ENCODE results near the gene TMEM60. TPM values are rescaled to one million over a fixed set of nuclear protein-coding genes. Genes with fewer than 3 reads are reported as not detected.

Gene TMEM60
- total and polyA plus RNA-seq, 10 of the 15 experiments (the other 5 are each of a cell fraction or from before 2014, with no cell fraction given), result 13.2 to 94.2 (median 30.2) TPM

- RAD21 ChIA-PET (ENCODE audit: unreplicated experiment), result no interaction called here
- FAIRE-seq, result no peak
Observed at GRCh38 chr7:77783545-77783944, 14.7 kb downstream of the TMEM60 start.

More at GRCh38 chr7:77783545-77783944, 14.7 kb downstream of the TMEM60 start:
- Histone ChIP-seq H3K4me2 (ENCODE audit: control insufficient read depth, insufficient read depth) (no peak overlapping the region), H2AFZ (ENCODE audit: control insufficient read depth, low read depth, low read length) (no peak overlapping the region), H3K27me3 (replicated peaks in 1 of 2; ENCODE audit: control insufficient read depth in 2 of 2, insufficient read depth in 2 of 2, low read length in 1 of 2) (no peaks in the 10 kb centered on the region), H3K4me3 (no peak overlapping the region), H3K36me3 (ENCODE audit: control insufficient read depth in 2 of 2, insufficient read depth in 2 of 2, low read length in 1 of 2) (peaks cover 0 to 20% of the 10 kb centered on the region in 2 experiments; a peak in 3 of 4 replicates), H3K27ac (ENCODE audit: control insufficient read depth, insufficient read depth) (no peak overlapping the region), H3K9me3 (replicated peaks; ENCODE audit: control insufficient read depth, insufficient read depth, low read length) (peaks cover 9% of the 10 kb centered on the region), H4K20me1 (ENCODE audit: control insufficient read depth, insufficient read depth) (no peaks in the 10 kb centered on the region), H3K4me1 (ENCODE audit: control insufficient read depth, insufficient read depth, low read length) (no peaks in the 10 kb centered on the region), H3K79me2 (ENCODE audit: control insufficient read depth, insufficient read depth, low read length) (no peaks in the 10 kb centered on the region), H3K9ac (ENCODE audit: control insufficient read depth, insufficient read depth, low read length) (no peak overlapping the region)
- CTCF ChIA-PET, result interaction anchor here (0.6 to 1.7 kb wide), 2 partner anchors 8 to 253 kb away, joined by 3 to 5 read pairs; no protein-coding TSS in a partner anchor
- intact Hi-C loops (cut with micrococcal nuclease; ENCODE audit: unreplicated experiment) (no loop called here), in situ Hi-C loops (cut with MboI) (no loop called here)
- no TSS peak for BruUV-seq (replicated peaks)
- TF ChIP-seq ZNF622 (IDR thresholded peaks at IDR 0.05), result no peak
- TF ChIP-seq NR2C2 (IDR thresholded peaks at IDR 0.05; ENCODE audit: borderline replicate concordance, control insufficient read depth, insufficient read length, low read depth), result no peak
- no peak for TF ChIP-seq MEF2A (IDR thresholded peaks at IDR 0.05; ENCODE audit: insufficient read depth, low read depth, low read length)
- TF ChIP-seq MXI1 (IDR thresholded peaks at IDR 0.05; ENCODE audit: low read depth, low read length), result no peak
- TF ChIP-seq CREB1 (IDR thresholded peaks at IDR 0.05; ENCODE audit: low read depth), result no peak
- TF ChIP-seq, protein P1, sequence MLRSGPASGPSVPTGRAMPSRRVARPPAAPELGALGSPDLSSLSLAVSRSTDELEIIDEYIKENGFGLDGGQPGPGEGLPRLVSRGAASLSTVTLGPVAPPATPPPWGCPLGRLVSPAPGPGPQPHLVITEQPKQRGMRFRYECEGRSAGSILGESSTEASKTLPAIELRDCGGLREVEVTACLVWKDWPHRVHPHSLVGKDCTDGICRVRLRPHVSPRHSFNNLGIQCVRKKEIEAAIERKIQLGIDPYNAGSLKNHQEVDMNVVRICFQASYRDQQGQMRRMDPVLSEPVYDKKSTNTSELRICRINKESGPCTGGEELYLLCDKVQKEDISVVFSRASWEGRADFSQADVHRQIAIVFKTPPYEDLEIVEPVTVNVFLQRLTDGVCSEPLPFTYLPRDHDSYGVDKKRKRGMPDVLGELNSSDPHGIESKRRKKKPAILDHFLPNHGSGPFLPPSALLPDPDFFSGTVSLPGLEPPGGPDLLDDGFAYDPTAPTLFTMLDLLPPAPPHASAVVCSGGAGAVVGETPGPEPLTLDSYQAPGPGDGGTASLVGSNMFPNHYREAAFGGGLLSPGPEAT (IDR thresholded peaks at IDR 0.05; ENCODE audit: low read depth), result no peak
- no peak for TF ChIP-seq SMAD1 (IDR thresholded peaks at IDR 0.05; ENCODE audit: low read depth, partially characterized antibody)
- no peak for TF ChIP-seq MYC (IDR thresholded peaks at IDR 0.05; ENCODE audit: insufficient read depth, insufficient read length, insufficient replicate concordance, low read length, severe bottlenecking)
- TF ChIP-seq EED (IDR thresholded peaks at IDR 0.05; ENCODE audit: low read depth), result no peak
- TF ChIP-seq CHD1 (IDR thresholded peaks at IDR 0.05; ENCODE audit: low read depth, low read length), result no peak
- TF ChIP-seq ZZZ3 (IDR thresholded peaks at IDR 0.05; ENCODE audit: control insufficient read depth, insufficient read length, low read depth), result no peak
- POLR2A ChIA-PET, result no interaction called here
- DNase-seq (ENCODE audit: low read depth, low spot score), result no peak
- ATAC-seq, result no peak
- WGBS (ENCODE audit: insufficient coverage, insufficient replicate concordance, low lambda C conversion rate, missing lambda C conversion rate), result 98% methylated on average over 3 of the region's 3 CpGs
- SMC1A ChIA-PET (ENCODE audit: uncharacterized antibody, unreplicated experiment), result interaction anchor here (0.5 to 1.7 kb wide), 3 partner anchors 12 to 237 kb away, joined by 3 to 4 read pairs (median 3); no protein-coding TSS in a partner anchor
